GM21529 (cell line): Measurements from ENCODE around the gene CFAP99.
"Not testable (repeated sequence)": the region's sequence is repeated elsewhere in the genome, so short reads cannot be mapped to it uniquely, and the experiment has no call there.

Experiments
- ATAC-seq: cut with Tn5 transposase; IDR thresholded peaks from one replicate; pipeline ENCODE4 v1.9.1; 2021; ENCODE audit not compliant: unreplicated experiment

The CFAP99 gene

DNA sequence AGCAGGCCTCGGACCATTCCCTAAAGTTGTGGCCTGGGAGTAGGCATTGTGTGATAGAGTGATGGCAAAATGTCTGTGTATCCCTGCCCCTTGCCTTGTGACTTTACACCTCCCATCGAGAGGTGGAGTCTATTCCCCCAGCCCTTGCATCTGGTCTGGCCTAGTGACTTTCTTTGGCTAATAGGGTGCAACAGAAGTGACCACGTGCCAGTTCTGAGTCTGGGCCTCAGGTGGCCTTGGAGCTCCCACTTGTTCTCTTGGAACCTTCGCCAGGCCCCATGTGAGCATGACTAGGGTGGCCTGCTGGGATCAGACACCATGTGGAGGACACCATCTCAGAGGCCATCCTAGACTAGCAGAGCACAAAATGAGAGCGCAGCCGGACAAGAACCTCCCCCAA is 46.3 kb downstream of the CFAP99 start:
- no peak for ATAC-seq

DNA sequence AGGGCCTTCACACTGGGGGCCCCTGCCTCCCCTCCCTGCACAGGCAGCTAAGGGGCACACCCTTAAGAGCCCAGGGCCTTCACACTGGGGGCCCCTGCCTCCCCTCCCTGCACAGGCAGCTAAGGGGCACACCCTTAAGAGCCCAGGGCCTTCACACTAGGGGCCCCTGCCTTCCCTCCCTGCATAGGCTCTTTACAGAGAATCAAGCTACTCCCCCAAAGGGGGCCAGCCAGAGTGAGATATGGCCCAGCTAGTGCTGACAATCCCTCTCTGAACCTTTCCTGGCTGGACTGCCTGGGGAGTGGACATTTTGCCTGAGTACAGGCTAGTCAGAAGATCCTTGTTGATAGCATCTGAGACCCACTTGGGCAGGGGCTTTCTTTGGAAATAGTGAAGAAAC is 46.8 kb downstream of the CFAP99 start:
- ATAC-seq, result not testable (repeated sequence)

GRCh38 chr4:2468456-2469191 is 49.9 kb downstream of the CFAP99 start, which contains the start of gene RNF4:
TSS of gene RNF4 (plus strand) at chr4:2469106. CDS start at chr4:2490494, 21,388 bp downstream.
- peak; percentile 75 for ATAC-seq

- ATAC-seq, result peak; percentile 58
Measured at GRCh38 chr4:2469192-2469984, 50.6 kb downstream of the CFAP99 start.

DNA sequence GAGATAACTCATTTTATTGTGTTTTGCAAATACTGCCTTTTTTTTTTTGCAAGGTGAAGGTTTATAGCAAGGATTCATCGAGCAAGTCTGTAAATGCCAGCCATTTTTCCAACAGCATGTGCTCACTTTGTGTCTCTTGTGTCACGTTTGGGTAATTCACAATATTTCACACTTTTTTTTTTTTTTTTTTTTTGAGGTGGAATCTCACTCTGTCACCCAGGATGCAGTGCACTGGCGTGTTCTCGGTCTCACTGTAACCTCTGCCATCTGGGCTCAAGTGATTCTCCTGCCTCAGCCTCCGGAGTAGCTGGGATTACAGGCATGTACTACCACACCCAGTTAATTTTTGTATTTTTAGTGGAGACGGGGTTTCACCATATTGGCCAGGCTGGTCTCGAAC is 52.0 kb downstream of the CFAP99 start:
- ATAC-seq, result no peak

GRCh38 chr4:2472187-2472586 is 53.4 kb downstream of the CFAP99 start:
- ATAC-seq, result no peak

DNA sequence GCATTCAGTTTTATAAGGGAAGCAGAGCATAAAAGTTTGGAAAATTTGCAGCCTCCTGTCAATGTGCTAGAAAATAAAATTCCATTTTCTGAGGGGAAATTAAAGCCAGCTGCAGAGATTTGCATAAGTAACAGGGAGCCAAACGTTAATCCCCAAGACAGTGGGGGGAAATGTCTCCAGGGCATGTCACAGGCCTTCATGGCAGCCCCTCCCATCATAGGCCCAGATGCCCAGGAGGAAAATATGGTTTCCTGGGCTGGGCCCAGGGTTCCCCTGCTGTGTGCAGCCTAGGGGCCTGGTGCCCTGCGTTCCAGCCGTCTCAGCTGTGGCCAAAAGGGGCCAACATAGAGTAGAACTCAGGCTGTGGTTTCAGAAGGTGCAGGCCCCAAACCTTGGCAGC is 59.5 kb downstream of the CFAP99 start:
- ATAC-seq, result no peak

DNA sequence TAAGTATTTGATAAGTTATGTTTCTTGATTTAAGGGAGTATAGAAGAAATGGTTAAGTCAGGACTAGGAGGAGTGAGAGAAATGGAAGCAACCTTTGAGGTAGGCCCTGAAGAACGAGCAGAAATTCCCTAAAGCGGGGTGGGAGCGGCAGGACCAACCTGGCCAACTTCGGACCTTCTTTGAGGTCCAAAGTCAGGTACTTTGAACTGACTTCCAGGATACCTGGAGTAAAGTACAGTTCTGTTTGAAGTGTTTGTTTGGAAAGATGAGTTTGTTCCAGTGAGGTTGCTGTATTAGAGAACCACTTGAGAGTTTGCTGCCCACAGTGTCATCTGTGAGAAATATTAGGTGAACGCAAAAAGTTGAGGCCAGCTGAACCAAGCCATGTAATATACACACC is 61.9 kb downstream of the CFAP99 start:
- ATAC-seq, result no peak

- ATAC-seq, result no peak
Measured at GRCh38 chr4:2482192-2482591, 63.4 kb downstream of the CFAP99 start.

DNA sequence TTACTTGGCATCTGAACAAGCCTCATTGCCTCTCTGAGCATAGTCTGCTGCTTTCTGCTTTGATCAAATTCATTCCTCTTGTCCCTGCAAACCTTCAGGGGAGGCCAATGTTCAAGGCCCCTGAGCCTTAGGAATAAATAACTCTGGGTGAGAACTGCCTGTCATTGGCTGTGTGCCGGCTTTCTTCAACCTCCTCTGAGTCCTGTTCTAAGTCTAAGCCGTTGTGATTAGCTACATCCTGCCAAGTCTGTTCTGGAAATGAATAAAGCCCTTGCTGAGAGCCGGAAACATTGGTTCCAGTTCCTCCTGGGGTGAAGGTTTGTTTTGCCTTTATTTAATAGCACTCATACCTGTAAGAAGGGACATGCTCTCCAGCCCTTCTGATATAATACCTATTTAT is 63.9 kb downstream of the CFAP99 start:
- peak; percentile 46 for ATAC-seq

GRCh38 chr4:2483237-2483636 is 64.5 kb downstream of the CFAP99 start:
- ATAC-seq, result no peak

DNA sequence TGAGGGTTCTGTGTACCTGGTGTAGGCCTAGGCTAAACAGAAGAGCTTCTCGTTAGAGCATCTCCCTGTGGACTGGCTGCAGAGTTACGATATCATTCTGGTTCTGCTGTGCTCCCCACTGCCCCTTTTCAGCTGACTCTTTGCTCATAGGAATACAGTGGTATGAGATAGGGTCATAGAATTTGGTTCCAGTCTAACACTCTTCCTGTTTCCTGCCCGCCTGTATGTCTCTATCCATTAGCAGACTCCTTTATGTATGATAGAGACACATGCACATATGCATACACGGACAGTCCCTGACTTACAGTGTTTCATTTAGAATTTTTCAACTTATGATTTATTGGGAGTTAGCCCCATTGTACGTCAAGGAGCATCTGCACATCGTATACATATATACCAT is 65.4 kb downstream of the CFAP99 start:
- no peak for ATAC-seq

GRCh38 chr4:2484993-2485392 is 66.2 kb downstream of the CFAP99 start:
- ATAC-seq, result peak; percentile 69

GRCh38 chr4:2485956-2486355 is 67.2 kb downstream of the CFAP99 start:
- ATAC-seq, result no peak

DNA sequence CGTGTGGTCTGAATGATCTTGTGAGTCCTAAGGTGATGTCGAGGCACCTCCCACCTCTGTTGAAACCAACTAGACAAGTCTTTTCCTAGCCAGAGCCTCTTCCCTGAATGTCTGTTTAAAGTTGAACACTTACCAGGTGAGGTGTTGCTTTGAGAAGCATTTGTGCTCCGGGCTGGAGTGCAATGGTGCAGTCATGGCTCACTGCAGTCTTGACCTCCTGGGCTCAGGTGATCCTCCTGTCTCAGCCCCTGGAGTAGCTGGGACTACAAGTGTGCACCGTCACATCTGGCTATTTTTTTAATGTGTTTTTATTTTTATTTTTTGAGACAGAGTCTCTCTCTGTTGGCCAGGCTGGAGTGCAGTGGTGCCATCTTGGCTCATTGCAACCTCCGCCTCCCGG is 68.2 kb downstream of the CFAP99 start:
- ATAC-seq, result no peak

DNA sequence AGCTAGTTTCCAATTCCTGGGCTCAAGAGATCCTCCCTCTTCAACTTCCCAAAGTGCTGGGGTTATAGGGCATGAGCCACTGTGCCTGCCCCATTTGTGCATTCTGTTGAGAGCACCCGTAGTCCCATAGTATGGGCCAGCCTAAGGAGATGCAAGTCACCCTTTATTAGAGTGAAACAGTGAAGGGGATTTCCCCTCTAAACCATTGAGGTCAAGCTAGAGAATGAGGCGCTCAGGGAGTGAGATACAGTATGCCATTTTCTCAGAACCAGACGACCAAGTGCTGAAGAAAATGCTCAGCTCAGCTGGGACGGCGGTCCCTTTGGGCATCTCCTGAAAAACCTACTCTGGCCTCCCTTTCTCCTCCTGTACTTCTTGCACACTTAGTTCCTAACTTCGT is 68.9 kb downstream of the CFAP99 start:
- ATAC-seq, result peak; percentile 52

- no peak for ATAC-seq
Measured at GRCh38 chr4:2489081-2489805, 70.5 kb downstream of the CFAP99 start.

DNA sequence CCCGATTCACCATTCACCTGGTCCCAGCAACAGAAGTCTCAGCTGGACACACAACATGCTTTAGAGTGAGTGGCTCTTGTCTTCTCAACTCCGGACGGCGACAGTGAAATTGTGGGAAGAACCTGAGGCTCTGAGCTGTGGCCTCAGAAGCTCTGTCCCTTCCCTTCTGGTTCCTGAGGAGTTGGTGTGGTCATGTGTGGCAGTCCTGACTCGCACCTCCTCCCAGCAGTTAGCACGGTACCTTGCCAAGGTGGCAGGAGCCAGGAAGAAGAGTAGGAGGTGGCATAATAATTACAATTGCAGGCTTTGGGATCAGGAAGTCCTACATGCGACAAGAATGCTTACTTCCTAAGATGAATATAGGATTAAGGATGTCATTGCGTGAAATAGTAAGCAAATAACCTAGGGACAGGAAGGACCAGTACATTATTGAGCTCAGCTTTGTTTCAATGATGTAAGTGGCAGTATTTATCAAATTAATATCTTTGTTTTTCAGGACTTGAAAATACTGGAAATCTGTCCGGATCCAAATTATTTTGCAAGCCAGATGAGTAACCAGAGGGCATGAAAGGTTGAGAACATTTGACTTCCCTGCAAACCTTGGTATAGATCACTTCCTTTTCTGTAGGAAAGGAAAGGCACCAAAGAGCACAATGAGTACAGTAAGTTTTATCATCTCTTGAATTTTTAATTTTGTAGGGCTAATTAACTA is 71.2 kb downstream of the CFAP99 start:
- no peak for ATAC-seq

GRCh38 chr4:2492970-2493369 is 74.2 kb downstream of the CFAP99 start:
- no peak for ATAC-seq

DNA sequence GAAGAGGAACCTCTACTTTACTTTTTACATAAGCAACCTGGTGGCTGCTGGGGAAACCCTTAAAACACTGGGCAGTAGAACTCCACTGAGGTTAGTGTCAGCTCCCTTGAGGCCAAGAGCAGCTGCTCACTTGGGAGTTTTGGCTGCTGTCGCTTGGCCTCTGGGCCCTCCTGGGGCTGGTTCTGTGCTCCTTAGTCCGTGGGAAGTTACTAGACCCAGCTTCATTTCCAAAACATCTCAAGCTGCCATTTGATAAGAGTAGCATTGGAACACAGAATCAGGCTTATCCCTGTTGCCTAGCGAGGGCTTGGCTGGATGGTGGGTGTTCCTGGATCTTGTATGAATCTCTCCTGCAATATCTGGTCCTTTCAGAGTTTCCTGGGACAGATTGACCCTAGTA is 76.2 kb downstream of the CFAP99 start:
- ATAC-seq, result no peak

DNA sequence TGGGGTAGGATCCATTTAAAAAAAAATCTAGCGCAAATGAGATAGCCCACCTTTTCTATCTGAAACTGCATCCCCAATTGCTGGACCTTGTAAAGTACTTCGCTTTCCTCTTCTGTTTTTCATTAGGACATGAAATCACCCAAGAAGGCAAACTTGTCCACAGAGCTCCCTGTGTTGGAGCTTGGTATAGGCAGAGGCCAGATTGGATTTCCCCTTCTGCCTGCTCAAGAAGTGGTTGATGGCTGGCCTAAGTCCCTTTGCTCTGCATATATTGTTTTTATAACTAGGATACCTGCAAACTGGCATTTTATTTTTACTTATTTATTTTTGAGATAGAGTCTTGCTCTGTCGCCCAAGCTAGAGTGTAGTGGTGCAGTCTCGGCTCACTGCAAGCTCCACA is 78.6 kb downstream of the CFAP99 start:
- ATAC-seq, result no peak
